B cell (primary cell): ENCODE data around the gene BIRC5. TPM values are rescaled to one million over a fixed set of nuclear protein-coding genes. Genes with fewer than 3 reads are reported as not detected.

Experiments used
- ATAC-seq: fragments of 200-7000 bp; cut with Tn5 transposase; one replicate; pipeline ENCODE4 v1.10.0; 2021; ENCODE audit warnings: low read depth, mild to moderate bottlenecking, moderate number of reproducible peaks, moderate library complexity
- CTCF ChIA-PET: fragments of 350-600 bp; sonication (Branson Sonifier 250); formaldehyde crosslinking; loops from one replicate; lab custom pipeline; 2021; ENCODE audit warnings: antibody characterized with exemption, inconsistent platforms; lab: Charles Lee
- POLR2A ChIA-PET: fragments of 350-600 bp; sonication (Branson Sonifier 250); formaldehyde crosslinking; loops from one replicate; lab custom pipeline; 2021; ENCODE audit warnings: antibody characterized with exemption; lab: Charles Lee
- DNase-seq: peaks from one replicate; pipeline ENCODE4 v3.0.0; 2013
- H2AFZ ChIP-seq: 2 replicates; pipeline ENCODE4 v1.6.1; 2012; ENCODE audit warnings: mild to moderate bottlenecking, low read depth, low read length; ENCODE audit not compliant: insufficient read depth, poor library complexity, severe bottlenecking
- H3K27ac ChIP-seq, 2 donors: 1 replicate in 1 of 2; 2 replicates in 1 of 2; pipeline ENCODE4 v1.5.1; 2012 to 2013; ENCODE audit warnings: low read length in 2 of 2, mild to moderate bottlenecking in 2 of 2, moderate library complexity in 1 of 2
- H3K27me3 ChIP-seq, 4 experiments: fragments of 200-600 bp in 1 of 4; sonication (generic) in 1 of 4; replicated peaks in 1 of 4; 1 replicate in 2 of 4; 2 replicates in 2 of 4; pipeline versions ENCODE4 v1.6.1 to v1.7.0; 2013 to 2016; ENCODE audit warnings: low read length in 3 of 4, mild to moderate bottlenecking in 2 of 4, mixed read lengths in 1 of 4, moderate library complexity in 1 of 4; ENCODE audit not compliant: insufficient read depth in 4 of 4, control insufficient read depth in 3 of 4; ENCODE audit errors: control extremely low read depth in 1 of 4
- H3K36me3 ChIP-seq, 2 experiments: replicated peaks in 1 of 2; 1 replicate in 1 of 2; 2 replicates in 1 of 2; pipeline versions ENCODE4 v1.6.1 to v1.7.1; 2013; ENCODE audit warnings: low read length in 1 of 2; ENCODE audit not compliant: insufficient read depth in 2 of 2, control insufficient read depth in 1 of 2; ENCODE audit errors: control extremely low read depth in 1 of 2, extremely low read depth in 1 of 2
- H3K4me1 ChIP-seq, 2 donors: fragments of 200-600 bp in 1 of 2; sonication (generic) in 1 of 2; 1 replicate in 1 of 2; 2 replicates in 1 of 2; pipeline versions ENCODE4 v1.5.1 to v1.6.1; 2013 to 2017; ENCODE audit warnings: low read length in 2 of 2; ENCODE audit not compliant: control insufficient read depth in 2 of 2, insufficient read depth in 2 of 2
- H3K4me2 ChIP-seq: replicated peaks from 2 replicates; pipeline ENCODE3; 2012; ENCODE audit warnings: mild to moderate bottlenecking, low read depth, low read length; ENCODE audit not compliant: poor library complexity, severe bottlenecking
- H3K4me3 ChIP-seq, 5 experiments: fragments of 200-600 bp in 1 of 5; sonication (generic) in 1 of 5; 1 replicate in 3 of 5; 2 replicates in 2 of 5; pipeline versions ENCODE4 v1.5.1 to v1.7.0; 2011 to 2016; ENCODE audit warnings: low read length in 4 of 5, mild to moderate bottlenecking in 4 of 5, low read depth in 2 of 5, control low read depth in 1 of 5, moderate library complexity in 1 of 5; ENCODE audit not compliant: insufficient read depth in 1 of 5; ENCODE audit errors: control extremely low read depth in 1 of 5, extremely low read depth in 1 of 5
- H3K79me2 ChIP-seq: fragments of 200-600 bp; sonication (generic); one replicate; pipeline ENCODE4 v1.6.0; 2016; ENCODE audit warnings: low read length; ENCODE audit not compliant: control insufficient read depth, insufficient read depth
- H3K9ac ChIP-seq: fragments of 200-600 bp; sonication (generic); 2 replicates; pipeline ENCODE4 v1.6.1; 2017; ENCODE audit warnings: mild to moderate bottlenecking, low read length, moderate library complexity
- H3K9me3 ChIP-seq, 3 donors: one replicate each; pipeline versions ENCODE4 v1.6.1 to v1.7.1; 2013; ENCODE audit warnings: low read length in 2 of 3; ENCODE audit not compliant: control insufficient read depth in 2 of 3, insufficient read depth in 1 of 3; ENCODE audit errors: control extremely low read depth in 1 of 3
- H4K20me1 ChIP-seq: 2 replicates; pipeline ENCODE4 v1.6.0; 2012; ENCODE audit warnings: mild to moderate bottlenecking, low read length; ENCODE audit not compliant: insufficient read depth, control insufficient read depth, poor library complexity, severe bottlenecking
- H3K27ac Mint-ChIP-seq: one replicate; pipeline ENCODE4 v1.8.0; 2021; ENCODE audit warnings: mixed read lengths
- H3K27me3 Mint-ChIP-seq: one replicate; pipeline ENCODE4 v1.8.0; 2021; ENCODE audit warnings: mixed read lengths
- H3K4me1 Mint-ChIP-seq: one replicate; pipeline ENCODE4 v1.8.0; 2021; ENCODE audit warnings: mixed read lengths
- H3K4me3 Mint-ChIP-seq: one replicate; pipeline ENCODE4 v1.8.0; 2021; ENCODE audit warnings: mixed read lengths
- H3K9me3 Mint-ChIP-seq: one replicate; pipeline ENCODE4 v1.8.0; 2022; ENCODE audit warnings: mixed read lengths; ENCODE audit not compliant: insufficient read depth
- CTCF ChIP-seq: fragments of 200-600 bp; IDR thresholded peaks from one replicate; pipeline ENCODE4 v1.8.0; 2022; ENCODE audit warnings: antibody characterized with exemption, mild to moderate bottlenecking
- EZH2 ChIP-seq: IDR thresholded peaks from 2 replicates; pipeline ENCODE4 v1.6.1; 2012; ENCODE audit warnings: borderline replicate concordance, low read depth, mild to moderate bottlenecking, moderate library complexity, low read length; ENCODE audit not compliant: insufficient read depth, poor library complexity, severe bottlenecking
- WGBS: methylation state at CpG from one replicate; pipeline ENCODE4 v1.1.5; 2013; ENCODE audit warnings: missing lambda C conversion rate; ENCODE audit not compliant: insufficient coverage; 5-methylcytosine and 5-hydroxymethylcytosine counted together
- intact Hi-C: fragments of 100-400 bp; cut with micrococcal nuclease; formaldehyde crosslinking; loops from one replicate; pipeline ENCODE4 v1.10.0; 2022
- polyA plus RNA-seq: library from polyadenylated mRNA; depleted of rRNA; stranded (reverse); fragments of >200 nt; gene quantifications from 2 replicates; pipeline ENCODE4 v1.2.3, GENCODE V29; 2012
- total RNA-seq, 2 donors: library from RNA; stranded (reverse); fragments of 120-200 nt in 1 of 2; gene quantifications; 1 replicate in 1 of 2; 2 replicates in 1 of 2; pipeline versions ENCODE4 v1.2.3 to v1.2.4, GENCODE V29; 2013 to 2022

The BIRC5 gene
- total and polyA plus RNA-seq, 2 donors (not counting 1 experiment from before 2014, with no cell fraction given): 0.33 to 0.84 TPM

DNA sequence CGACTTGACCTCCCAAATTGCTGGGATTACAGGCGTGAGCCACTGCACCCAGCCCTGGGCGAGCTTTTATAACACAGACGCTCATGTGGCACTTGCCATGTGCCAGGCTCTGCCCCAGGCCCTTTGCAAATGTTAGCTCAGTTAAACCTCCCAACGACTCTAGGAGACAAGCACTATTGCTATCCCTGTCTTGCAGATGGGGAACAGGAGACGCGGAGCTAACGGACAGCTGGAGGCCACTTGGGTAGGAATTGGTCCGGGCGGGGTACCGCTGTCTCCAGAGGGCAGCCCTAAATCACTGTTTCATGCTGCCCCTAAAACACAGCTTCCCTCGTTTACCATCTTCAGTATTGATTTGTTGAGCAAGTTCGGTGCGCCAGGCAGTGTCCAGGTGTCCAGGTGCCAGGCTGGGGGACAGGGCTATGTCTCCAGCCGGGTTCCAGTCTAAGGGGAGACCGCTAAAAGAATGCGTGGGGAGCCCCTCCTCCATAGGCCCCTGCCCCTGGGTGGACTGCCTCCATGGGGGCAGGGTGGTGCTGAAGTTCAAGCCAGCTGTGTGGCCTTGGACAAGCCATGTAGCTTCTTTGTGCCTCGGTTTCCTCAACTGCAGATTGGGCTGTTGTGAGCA, 41.1 kb downstream of the BIRC5 start:
- no peak for ATAC-seq
- H3K9me3 Mint-ChIP-seq: no peaks in the 10 kb centered on the region
- Histone ChIP-seq H3K27ac (no peak overlapping the region), H3K9ac (no peak overlapping the region), H2AFZ (no peak overlapping the region), H3K4me3 (no peak overlapping the region), H4K20me1 (peaks cover 7% of the 10 kb centered on the region), H3K9me3 (no peaks in the 10 kb centered on the region), H3K36me3 (no peaks in the 10 kb centered on the region), H3K4me2 (no peak overlapping the region), H3K79me2 (no peaks in the 10 kb centered on the region), H3K27me3 (peaks cover 0 to 6% (median 0%) of the 10 kb centered on the region in 4 experiments), H3K4me1 (peaks cover 49 to 62% of the 10 kb centered on the region in 2 donors)
- no peak for DNase-seq
- no peak overlapping the region for H3K27ac Mint-ChIP-seq
- WGBS: 96% methylated on average over 17 of the region's 18 CpGs
- POLR2A ChIA-PET: interaction anchor here (0.6 to 1.6 kb wide), 4 partner anchors 20 to 167 kb away, joined by 3 to 9 read pairs (median 5); no protein-coding TSS in a partner anchor
- CTCF ChIA-PET: interaction anchor here (0.8 to 1.5 kb wide), 5 partner anchors 21 to 167 kb away, joined by 3 to 6 read pairs (median 4); no protein-coding TSS in a partner anchor
- peaks cover 4% of the 10 kb centered on the region for H3K27me3 Mint-ChIP-seq
- H3K4me3 Mint-ChIP-seq: peak overlapping the region; percentile 42
- TF ChIP-seq EZH2 (no peak), CTCF (no peak)
- intact Hi-C loops: no loop called here
- peaks cover 45% of the 10 kb centered on the region for H3K4me1 Mint-ChIP-seq
